ENCODE results near the gene OR1K1.

GRCh38 chr9:122779181-122779580, 20.7 kb upstream of the OR1K1 start:
- no peak for TF ChIP-seq CTCF (IDR thresholded peaks at IDR 0.05)
- TF ChIP-seq POLR2A (IDR thresholded peaks at IDR 0.05), result no peak

Measured in breast epithelium (tissue), 3 donors.